PFSK-1 (cell line): ENCODE measurements around the gene SPP2.

ENCODE experiments used
- FOXP2 ChIP-seq: optimal IDR thresholded peaks from 2 replicates; pipeline ENCODE3; 2011; ENCODE audit warnings: borderline replicate concordance, control low read depth, inconsistent platforms; ENCODE audit not compliant: insufficient read depth; ENCODE audit errors: extremely low read length, extremely low read depth
- POLR2AphosphoS5 ChIP-seq: IDR thresholded peaks from 2 replicates; pipeline ENCODE4 v1.6.1; 2012; ENCODE audit warnings: low read depth, mild to moderate bottlenecking, control low read depth, low read length, moderate library complexity
- REST ChIP-seq, 2 experiments: IDR thresholded peaks; 2 replicates each; pipeline versions ENCODE4 v1.6.1 to v1.8.0; 2011 to 2012; ENCODE audit warnings: low read depth in 2 of 2, low read length in 2 of 2, control low read depth in 1 of 2, inconsistent platforms in 1 of 2, mild to moderate bottlenecking in 1 of 2, moderate library complexity in 1 of 2; ENCODE audit not compliant: insufficient read depth in 1 of 2
- SIN3A ChIP-seq: IDR thresholded peaks from 2 replicates; pipeline ENCODE4 v1.6.1; 2012; ENCODE audit warnings: mild to moderate bottlenecking, low read length, moderate library complexity, borderline replicate concordance; ENCODE audit not compliant: insufficient read depth
- TAF1 ChIP-seq: IDR thresholded peaks from 2 replicates; pipeline ENCODE4 v1.6.1; 2012; ENCODE audit warnings: low read length, control low read depth, borderline replicate concordance; ENCODE audit not compliant: insufficient read depth

Gene SPP2

GRCh38 chr2:234026693-234027254 is 23.7 kb upstream of the SPP2 start:
- TF ChIP-seq FOXP2 (no peak), SIN3A (no peak), TAF1 (no peak)

GRCh38 chr2:234027641-234028040 is 22.9 kb upstream of the SPP2 start:
- no peak for TF ChIP-seq REST (IDR thresholded peaks at IDR 0.05; ENCODE audit: insufficient read depth in 1 of 2, low read depth in 2 of 2, low read length in 2 of 2)
- no peak for TF ChIP-seq FOXP2
- no peak for TF ChIP-seq POLR2AphosphoS5
- no peak for TF ChIP-seq SIN3A
- TF ChIP-seq TAF1 = no peak

GRCh38 chr2:234029150-234029733 is 21.3 kb upstream of the SPP2 start:
- no peak for TF ChIP-seq TAF1
- TF ChIP-seq POLR2AphosphoS5 = no peak
- TF ChIP-seq REST (IDR thresholded peaks at IDR 0.05; ENCODE audit: insufficient read depth in 1 of 2, low read depth in 2 of 2, low read length in 2 of 2) = no peak
- no peak for TF ChIP-seq SIN3A
- no peak for TF ChIP-seq FOXP2

- TF ChIP-seq SIN3A = no peak
- TF ChIP-seq REST (IDR thresholded peaks at IDR 0.05; ENCODE audit: insufficient read depth in 1 of 2, low read depth in 2 of 2, low read length in 2 of 2) = no peak
- TF ChIP-seq POLR2AphosphoS5 = no peak
Measured at GRCh38 chr2:234031207-234031606, 19.3 kb upstream of the SPP2 start.

GRCh38 chr2:234032279-234032856 is 18.1 kb upstream of the SPP2 start:
- TF ChIP-seq POLR2AphosphoS5 = no peak

- TF ChIP-seq TAF1 (no peak), POLR2AphosphoS5 (no peak), REST (IDR thresholded peaks at IDR 0.05; ENCODE audit: insufficient read depth in 1 of 2, low read depth in 2 of 2, low read length in 2 of 2) (no peak), FOXP2 (no peak), SIN3A (no peak)
Measured at GRCh38 chr2:234033174-234033573, 17.3 kb upstream of the SPP2 start.
